MM.1S (cell line): Measurements from ENCODE around the gene MAP3K20.

Experiments
- DNase-seq: peaks from one replicate; pipeline ENCODE4 v3.0.0-alpha.2; 2015
- H2AFZ ChIP-seq: fragments of 300-600 bp; sonication (generic); 2 replicates; pipeline ENCODE4 v1.6.0; 2016; ENCODE audit warnings: antibody characterized with exemption, low read length
- H3F3A ChIP-seq: fragments of 300-600 bp; sonication (generic); 2 replicates; pipeline ENCODE4 v1.6.1; 2016; ENCODE audit warnings: mild to moderate bottlenecking, antibody characterized with exemption, low read length, moderate library complexity, mixed read lengths; ENCODE audit not compliant: insufficient read depth
- H3K27ac ChIP-seq: fragments of 300-600 bp; sonication (generic); 2 replicates; pipeline ENCODE4 v1.5.1; 2016; ENCODE audit warnings: mild to moderate bottlenecking, low read length
- H3K27me3 ChIP-seq: fragments of 300-600 bp; sonication (generic); replicated peaks from 2 replicates; pipeline ENCODE4 v1.6.0; 2016; ENCODE audit warnings: low read length; ENCODE audit not compliant: insufficient read depth
- H3K36me3 ChIP-seq: fragments of 300-600 bp; sonication (generic); replicated peaks from 2 replicates; pipeline ENCODE4 v1.6.1; 2016; ENCODE audit warnings: mild to moderate bottlenecking, low read length, mixed read lengths; ENCODE audit not compliant: insufficient read depth
- H3K4me1 ChIP-seq: fragments of 300-600 bp; sonication (generic); 2 replicates; pipeline ENCODE4 v1.6.1; 2016; ENCODE audit warnings: low read length, mixed read lengths
- H3K4me2 ChIP-seq: fragments of 300-600 bp; sonication (generic); 2 replicates; pipeline ENCODE4 v1.6.0; 2016; ENCODE audit warnings: low read depth, low read length
- H3K4me3 ChIP-seq: fragments of 300-600 bp; sonication (generic); 2 replicates; pipeline ENCODE4 v1.5.1; 2016; ENCODE audit warnings: low read length, mixed read lengths
- H3K79me2 ChIP-seq: fragments of 300-600 bp; sonication (generic); 2 replicates; pipeline ENCODE4 v1.6.1; 2016; ENCODE audit warnings: mixed run types, low read length, mixed read lengths
- H3K9ac ChIP-seq: fragments of 300-600 bp; sonication (generic); 2 replicates; pipeline ENCODE4 v1.6.1; 2016; ENCODE audit warnings: low read length, mixed read lengths
- H3K9me2 ChIP-seq: fragments of 300-600 bp; sonication (generic); replicated peaks from 2 replicates; pipeline ENCODE4 v1.6.1; 2016; ENCODE audit warnings: mild to moderate bottlenecking, low read length, mixed read lengths; ENCODE audit not compliant: insufficient read depth
- H3K9me3 ChIP-seq: fragments of 300-600 bp; sonication (generic); replicated peaks from 2 replicates; pipeline ENCODE4 v1.6.1; 2016; ENCODE audit warnings: mild to moderate bottlenecking, low read length, mixed read lengths; ENCODE audit not compliant: insufficient read depth
- H4K20me1 ChIP-seq: fragments of 300-600 bp; sonication (generic); 2 replicates; pipeline ENCODE4 v1.6.1; 2016; ENCODE audit warnings: mild to moderate bottlenecking, low read length, moderate library complexity, mixed read lengths; ENCODE audit not compliant: insufficient read depth
- EZH2 ChIP-seq: fragments of 300-600 bp; sonication (generic); optimal IDR thresholded peaks from 2 replicates; pipeline ENCODE3; 2017; ENCODE audit warnings: low read depth, mild to moderate bottlenecking, antibody characterized with exemption, low read length, mixed read lengths
- EZH2phosphoT487 ChIP-seq: fragments of 300-600 bp; sonication (generic); IDR thresholded peaks from 2 replicates; pipeline ENCODE4 v1.6.1; 2018; ENCODE audit warnings: antibody characterized with exemption, low read length
- TF ChIP-seq, protein P1 (sequence below): fragments of 300-600 bp; sonication (generic); IDR thresholded peaks from 2 replicates; pipeline ENCODE4 v1.5.1; 2016; ENCODE audit warnings: antibody characterized with exemption, low read length, mixed read lengths

Gene MAP3K20

DNA sequence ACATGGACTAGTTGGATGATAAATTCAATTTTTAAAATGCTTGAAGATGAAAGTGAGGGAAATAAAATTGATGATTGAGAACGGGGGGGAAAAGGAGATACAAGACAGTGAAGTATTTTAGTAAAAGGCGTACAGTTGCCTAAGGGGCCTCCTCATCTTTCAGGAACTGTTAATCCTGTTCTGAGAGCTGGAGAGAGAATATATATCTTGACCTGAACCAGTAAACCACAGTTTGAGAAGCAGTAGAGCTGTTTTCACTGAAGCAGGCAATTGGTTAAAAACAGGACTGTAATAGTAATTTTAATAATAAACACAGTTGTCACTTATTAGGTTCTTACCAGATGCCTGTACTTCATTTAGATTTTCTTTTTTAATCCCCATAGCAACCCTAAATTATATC is 137.5 kb downstream of the MAP3K20 start:
- H3K9me3 ChIP-seq, result no peaks in the 10 kb centered on the region
- no peak for DNase-seq
- no peaks in the 10 kb centered on the region for H3K27me3 ChIP-seq
- no peak overlapping the region for H3K4me2 ChIP-seq
- no peaks in the 10 kb centered on the region for H3K9me2 ChIP-seq
- no peak overlapping the region for H2AFZ ChIP-seq
- H3K36me3 ChIP-seq, result no peaks in the 10 kb centered on the region
- no peaks in the 10 kb centered on the region for H3F3A ChIP-seq
- no peak overlapping the region for H3K27ac ChIP-seq
- H3K4me3 ChIP-seq, result no peak overlapping the region
- H3K4me1 ChIP-seq, result no peaks in the 10 kb centered on the region
- TF ChIP-seq EZH2 (no peak), EZH2phosphoT487 (no peak)
- TF ChIP-seq, protein P1, sequence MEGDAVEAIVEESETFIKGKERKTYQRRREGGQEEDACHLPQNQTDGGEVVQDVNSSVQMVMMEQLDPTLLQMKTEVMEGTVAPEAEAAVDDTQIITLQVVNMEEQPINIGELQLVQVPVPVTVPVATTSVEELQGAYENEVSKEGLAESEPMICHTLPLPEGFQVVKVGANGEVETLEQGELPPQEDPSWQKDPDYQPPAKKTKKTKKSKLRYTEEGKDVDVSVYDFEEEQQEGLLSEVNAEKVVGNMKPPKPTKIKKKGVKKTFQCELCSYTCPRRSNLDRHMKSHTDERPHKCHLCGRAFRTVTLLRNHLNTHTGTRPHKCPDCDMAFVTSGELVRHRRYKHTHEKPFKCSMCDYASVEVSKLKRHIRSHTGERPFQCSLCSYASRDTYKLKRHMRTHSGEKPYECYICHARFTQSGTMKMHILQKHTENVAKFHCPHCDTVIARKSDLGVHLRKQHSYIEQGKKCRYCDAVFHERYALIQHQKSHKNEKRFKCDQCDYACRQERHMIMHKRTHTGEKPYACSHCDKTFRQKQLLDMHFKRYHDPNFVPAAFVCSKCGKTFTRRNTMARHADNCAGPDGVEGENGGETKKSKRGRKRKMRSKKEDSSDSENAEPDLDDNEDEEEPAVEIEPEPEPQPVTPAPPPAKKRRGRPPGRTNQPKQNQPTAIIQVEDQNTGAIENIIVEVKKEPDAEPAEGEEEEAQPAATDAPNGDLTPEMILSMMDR, result no peak
- no peak overlapping the region for H3K9ac ChIP-seq
- H3K79me2 ChIP-seq, result no peaks in the 10 kb centered on the region
- H4K20me1 ChIP-seq, result no peaks in the 10 kb centered on the region

DNA sequence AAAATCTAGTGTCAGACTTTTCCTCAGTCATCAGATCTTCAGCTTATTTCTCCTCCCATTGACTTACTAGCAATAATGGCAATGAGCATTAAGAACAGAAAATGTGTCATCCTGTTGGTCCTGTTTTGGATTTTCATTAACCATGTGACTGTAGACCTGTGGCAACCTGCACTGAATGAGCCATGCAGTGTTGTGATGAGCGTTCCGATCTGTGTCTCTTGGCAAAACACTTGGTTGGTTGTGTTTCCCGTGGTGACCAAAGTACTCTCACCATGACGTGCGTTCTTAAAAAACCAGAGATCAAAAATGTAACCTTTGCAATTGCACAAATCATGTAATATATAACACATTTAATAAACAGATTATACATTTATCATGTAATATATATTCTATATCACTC is 138.6 kb downstream of the MAP3K20 start:
- H3K9me3 ChIP-seq, result no peaks in the 10 kb centered on the region
- no peak overlapping the region for H3K27ac ChIP-seq
- no peak for TF ChIP-seq EZH2phosphoT487
- TF ChIP-seq, protein P1, result no peak
- no peak for TF ChIP-seq EZH2
- H4K20me1 ChIP-seq, result no peaks in the 10 kb centered on the region
- no peak overlapping the region for H3K9ac ChIP-seq
- DNase-seq, result no peak
- H3K4me3 ChIP-seq, result no peak overlapping the region
- no peaks in the 10 kb centered on the region for H3K27me3 ChIP-seq
- H3K9me2 ChIP-seq, result no peaks in the 10 kb centered on the region
- H2AFZ ChIP-seq, result no peak overlapping the region
- H3K36me3 ChIP-seq, result no peaks in the 10 kb centered on the region
- H3F3A ChIP-seq, result no peaks in the 10 kb centered on the region
- H3K79me2 ChIP-seq, result no peaks in the 10 kb centered on the region
- no peak overlapping the region for H3K4me2 ChIP-seq
- H3K4me1 ChIP-seq, result no peaks in the 10 kb centered on the region

DNA sequence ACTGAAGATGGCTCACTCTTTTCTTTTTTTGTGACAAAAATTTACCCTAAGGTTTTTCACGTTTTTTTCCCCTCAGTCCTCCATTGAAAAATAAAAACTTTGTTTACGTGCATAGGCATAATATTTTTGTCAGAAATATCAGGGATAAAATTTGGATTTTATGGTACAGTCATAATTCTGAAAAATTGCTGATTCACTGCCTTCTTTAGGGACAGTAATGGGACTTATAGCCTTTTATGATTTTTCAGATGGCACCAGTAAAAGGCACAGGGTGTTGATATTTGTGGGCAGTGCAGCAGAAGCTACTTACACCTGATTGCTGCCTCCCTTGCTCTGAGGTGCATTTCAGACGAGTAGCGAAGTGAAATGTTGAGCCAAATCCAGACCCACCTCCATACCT is 139.7 kb downstream of the MAP3K20 start:
- DNase-seq, result no peak
- H3K36me3 ChIP-seq, result no peaks in the 10 kb centered on the region
- H3K9me2 ChIP-seq, result no peaks in the 10 kb centered on the region
- no peak overlapping the region for H3K4me2 ChIP-seq
- H3F3A ChIP-seq, result no peaks in the 10 kb centered on the region
- H3K27me3 ChIP-seq, result no peaks in the 10 kb centered on the region
- H3K4me3 ChIP-seq, result no peak overlapping the region
- H3K9ac ChIP-seq, result no peak overlapping the region
- TF ChIP-seq, protein P1, result no peak
- TF ChIP-seq EZH2 (no peak), EZH2phosphoT487 (no peak)
- no peak overlapping the region for H2AFZ ChIP-seq
- H3K79me2 ChIP-seq, result no peaks in the 10 kb centered on the region
- no peak overlapping the region for H3K27ac ChIP-seq
- H3K9me3 ChIP-seq, result no peaks in the 10 kb centered on the region
- H3K4me1 ChIP-seq, result no peaks in the 10 kb centered on the region
- no peaks in the 10 kb centered on the region for H4K20me1 ChIP-seq

DNA sequence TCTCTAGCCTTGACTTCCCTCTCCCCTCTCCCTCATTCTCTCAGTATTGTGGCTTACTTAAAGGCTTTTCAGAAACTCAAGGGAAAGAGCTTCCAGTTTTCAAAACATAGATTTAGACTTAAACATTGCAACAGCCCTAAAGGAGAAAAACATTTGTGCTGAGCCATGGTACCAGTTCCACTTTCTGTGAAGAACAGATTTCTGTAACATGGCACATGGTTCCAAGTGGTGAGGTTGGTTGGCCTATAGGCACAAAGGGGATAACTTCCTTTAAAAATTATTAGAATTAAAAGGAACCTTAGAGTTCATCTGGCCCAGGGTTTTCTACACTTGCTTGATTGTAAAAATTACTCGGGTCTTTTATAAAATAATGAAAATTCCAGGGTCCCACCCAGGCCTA is 140.4 kb downstream of the MAP3K20 start:
- H3K4me2 ChIP-seq, result no peak overlapping the region
- H3K27ac ChIP-seq, result no peak overlapping the region
- no peak overlapping the region for H2AFZ ChIP-seq
- no peaks in the 10 kb centered on the region for H3K9me3 ChIP-seq
- no peaks in the 10 kb centered on the region for H3K4me1 ChIP-seq
- H3K9ac ChIP-seq, result no peak overlapping the region
- no peaks in the 10 kb centered on the region for H3F3A ChIP-seq
- no peaks in the 10 kb centered on the region for H3K27me3 ChIP-seq
- no peaks in the 10 kb centered on the region for H4K20me1 ChIP-seq
- H3K79me2 ChIP-seq, result no peaks in the 10 kb centered on the region
- no peaks in the 10 kb centered on the region for H3K36me3 ChIP-seq
- H3K9me2 ChIP-seq, result no peaks in the 10 kb centered on the region
- no peak overlapping the region for H3K4me3 ChIP-seq
- TF ChIP-seq EZH2phosphoT487, result no peak
- no peak for TF ChIP-seq EZH2
- TF ChIP-seq, protein P1, result no peak
- DNase-seq, result no peak
